NK-92 (cell line): ENCODE results near the gene AKR1C8.
"Not testable (repeated sequence)": the region's sequence is repeated elsewhere in the genome, so short reads cannot be mapped to it uniquely, and the experiment has no call there.

ENCODE experiments used
- DNase-seq: peaks from one replicate; lab custom pipeline; 2025; ENCODE audit not compliant: unreplicated experiment; lab: John Stamatoyannopoulos, UW

The AKR1C8 gene

DNA sequence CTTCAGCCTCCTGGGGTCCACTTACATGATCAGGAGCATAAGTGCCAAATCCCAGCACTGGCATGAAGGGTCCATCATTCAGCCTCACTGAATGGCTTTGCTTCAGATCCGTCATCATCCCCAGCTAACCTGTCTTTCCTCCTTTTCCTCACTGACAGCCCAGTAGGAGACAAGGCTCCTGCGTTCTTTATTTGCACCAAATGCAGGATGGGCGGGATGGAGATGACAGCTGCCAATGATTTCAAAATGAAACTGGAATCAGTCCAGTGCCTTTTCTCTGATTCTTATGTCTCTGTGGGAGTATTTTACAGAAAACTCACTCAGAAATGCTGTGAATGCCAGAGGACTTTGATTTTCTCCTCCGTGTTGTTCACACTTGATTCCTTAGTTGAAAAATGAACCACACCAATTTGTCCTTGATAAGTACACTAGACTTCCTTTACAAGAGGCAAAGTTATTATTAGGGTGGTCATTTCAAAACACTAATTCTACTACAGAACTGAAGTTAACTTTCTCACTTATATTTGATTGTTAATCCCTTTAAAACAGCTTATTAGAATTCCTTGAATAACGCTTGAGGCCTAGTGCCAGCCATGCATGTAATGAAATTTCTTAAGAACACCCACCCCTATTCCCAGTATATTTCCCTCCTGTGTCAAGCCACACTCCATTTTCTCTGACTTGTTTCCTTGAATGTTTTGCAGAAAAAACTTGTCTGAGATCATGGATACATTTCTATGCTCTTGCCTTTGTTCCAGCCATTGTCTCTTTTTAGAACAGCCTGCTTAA, at the start of gene AKR1C8:
AKR1C8 (minus strand) TSS at position 164 of the 789 bp plus-strand sequence; CDS start at position 118, 46 bp downstream.
- DNase-seq, result no peak

DNA sequence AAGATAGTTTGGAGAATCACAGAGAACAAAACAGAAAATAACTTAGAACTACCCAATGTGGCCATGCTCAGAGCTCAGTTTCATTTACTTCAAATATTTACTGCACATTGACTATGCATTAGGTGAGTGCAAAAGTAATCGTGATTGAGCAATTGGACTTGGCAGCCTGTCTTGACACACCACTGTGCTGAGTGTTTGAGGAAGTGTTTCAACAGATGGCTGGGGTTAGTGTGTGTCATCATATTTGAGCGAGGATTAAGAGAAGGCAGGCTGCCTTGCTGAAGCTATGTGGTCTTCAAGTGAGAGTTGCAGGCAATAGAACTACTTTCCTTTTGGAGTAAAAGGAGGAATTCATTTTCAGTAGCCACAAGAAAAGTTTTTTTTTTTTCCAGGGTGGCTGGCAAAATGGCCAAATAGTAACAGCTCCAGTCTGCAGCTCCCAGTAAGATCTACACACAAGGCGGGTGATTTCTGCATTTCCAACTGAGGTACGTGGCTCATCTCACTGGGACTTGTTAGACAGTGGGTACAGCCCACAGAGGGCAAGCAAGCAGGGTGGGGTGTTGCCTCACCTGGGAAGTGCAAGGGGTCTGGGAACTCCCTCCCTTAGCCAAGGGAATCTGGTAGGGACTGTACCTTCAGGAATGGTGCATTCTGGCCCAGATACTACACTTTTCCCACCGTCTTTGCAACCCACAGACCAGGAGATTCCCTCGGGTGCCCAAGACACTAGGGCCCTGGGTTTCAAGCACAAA, 49.3 kb upstream of the AKR1C8 start:
- peak; percentile 5 for DNase-seq

DNA sequence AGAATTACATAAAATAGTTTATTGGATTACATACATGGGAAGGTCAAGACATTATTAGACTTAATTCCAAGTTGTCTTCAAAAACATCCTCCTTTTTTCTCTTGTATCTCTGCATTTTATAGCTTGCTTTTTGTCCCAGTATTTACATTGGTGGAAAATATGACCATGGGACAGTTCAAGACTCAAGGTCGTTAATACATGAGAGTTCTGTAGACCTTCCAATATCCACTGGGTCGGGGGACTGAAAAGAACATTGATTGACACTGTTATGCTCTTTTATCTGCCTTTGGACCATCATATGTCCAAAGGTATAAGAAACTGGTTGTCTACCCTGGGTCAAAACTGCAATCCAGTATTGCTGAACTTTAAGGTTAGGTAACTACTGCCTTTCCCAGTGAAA, 48.4 kb upstream of the AKR1C8 start:
- no peak for DNase-seq

DNA sequence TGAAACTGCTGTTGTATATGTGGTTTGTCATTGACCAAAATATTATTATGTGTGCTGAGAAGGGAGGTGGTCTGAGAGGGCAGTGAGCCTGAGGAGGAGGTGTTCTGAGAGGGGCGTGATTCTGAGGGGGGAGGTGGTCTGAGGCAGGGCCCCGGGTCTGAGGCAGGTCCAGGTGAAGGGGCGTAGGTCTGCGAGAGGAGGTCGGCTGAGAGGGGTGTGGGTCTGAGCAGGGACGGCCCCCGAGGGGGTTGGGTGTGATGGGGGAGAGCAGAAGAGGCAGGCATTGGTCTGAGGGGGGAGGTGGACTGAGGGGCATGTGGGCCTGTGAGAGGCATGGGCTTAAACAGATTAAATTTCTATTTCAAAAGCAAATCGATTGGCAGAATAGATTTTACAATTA, 44.1 kb upstream of the AKR1C8 start:
- DNase-seq, result no peak

DNA sequence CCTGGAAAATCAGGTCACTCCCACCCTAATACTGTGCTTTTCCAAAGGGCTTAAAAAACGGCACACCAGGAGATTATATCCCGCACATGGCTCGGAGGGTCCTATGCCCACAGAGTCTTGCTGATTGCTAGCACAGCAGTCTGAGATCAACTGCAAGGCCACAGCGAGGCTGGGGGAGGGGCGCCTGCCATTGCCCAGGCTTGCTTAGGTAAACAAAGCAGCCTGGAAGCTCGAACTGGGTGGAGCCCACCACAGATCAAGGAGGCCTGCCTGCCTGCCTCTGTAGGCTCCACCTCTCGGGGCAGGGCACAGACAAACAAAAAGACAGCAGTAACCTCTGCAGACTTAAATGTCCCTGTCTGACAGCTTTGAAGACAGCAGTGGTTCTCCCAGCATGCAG, 38.0 kb upstream of the AKR1C8 start:
- not testable (repeated sequence) for DNase-seq

DNA sequence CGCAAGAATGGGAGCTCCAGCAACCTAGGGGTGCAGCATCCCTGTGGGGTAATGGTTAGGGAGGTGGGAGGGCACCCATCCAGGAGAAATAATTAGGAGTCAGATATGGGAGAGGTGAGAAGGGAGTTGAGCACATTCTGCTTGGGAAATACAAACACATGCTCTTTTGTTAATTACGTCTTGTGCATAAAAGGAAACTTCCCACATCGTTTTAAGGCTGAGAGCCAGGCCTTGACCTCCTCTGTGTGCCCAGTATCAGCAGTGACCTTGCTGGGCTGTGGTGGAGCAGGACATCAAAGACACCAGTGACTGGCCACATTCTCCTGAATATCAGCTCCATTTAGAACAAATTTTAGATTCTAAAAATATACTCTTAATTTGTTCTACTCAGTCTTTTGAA, 34.3 kb upstream of the AKR1C8 start:
- no peak for DNase-seq

DNA sequence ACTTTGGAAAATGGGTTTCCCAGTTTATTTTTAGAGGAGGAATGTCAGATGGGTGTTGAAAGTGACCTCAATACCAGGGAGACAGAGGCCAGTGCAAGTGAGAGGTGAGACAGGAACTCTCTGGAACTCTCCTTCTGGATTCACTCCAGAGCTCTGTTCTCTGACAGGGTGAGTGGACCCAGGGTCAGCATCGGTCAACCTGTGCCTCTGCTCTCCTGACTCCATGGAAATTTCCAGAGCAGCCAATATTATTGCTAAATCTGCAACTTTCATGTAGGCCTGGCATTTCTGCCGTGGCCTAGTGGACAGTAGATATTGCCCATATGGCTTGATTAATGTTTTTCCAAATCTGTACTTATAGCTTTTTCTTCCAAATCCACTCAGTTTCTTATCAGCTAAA, 31.9 kb upstream of the AKR1C8 start:
- no peak for DNase-seq

DNA sequence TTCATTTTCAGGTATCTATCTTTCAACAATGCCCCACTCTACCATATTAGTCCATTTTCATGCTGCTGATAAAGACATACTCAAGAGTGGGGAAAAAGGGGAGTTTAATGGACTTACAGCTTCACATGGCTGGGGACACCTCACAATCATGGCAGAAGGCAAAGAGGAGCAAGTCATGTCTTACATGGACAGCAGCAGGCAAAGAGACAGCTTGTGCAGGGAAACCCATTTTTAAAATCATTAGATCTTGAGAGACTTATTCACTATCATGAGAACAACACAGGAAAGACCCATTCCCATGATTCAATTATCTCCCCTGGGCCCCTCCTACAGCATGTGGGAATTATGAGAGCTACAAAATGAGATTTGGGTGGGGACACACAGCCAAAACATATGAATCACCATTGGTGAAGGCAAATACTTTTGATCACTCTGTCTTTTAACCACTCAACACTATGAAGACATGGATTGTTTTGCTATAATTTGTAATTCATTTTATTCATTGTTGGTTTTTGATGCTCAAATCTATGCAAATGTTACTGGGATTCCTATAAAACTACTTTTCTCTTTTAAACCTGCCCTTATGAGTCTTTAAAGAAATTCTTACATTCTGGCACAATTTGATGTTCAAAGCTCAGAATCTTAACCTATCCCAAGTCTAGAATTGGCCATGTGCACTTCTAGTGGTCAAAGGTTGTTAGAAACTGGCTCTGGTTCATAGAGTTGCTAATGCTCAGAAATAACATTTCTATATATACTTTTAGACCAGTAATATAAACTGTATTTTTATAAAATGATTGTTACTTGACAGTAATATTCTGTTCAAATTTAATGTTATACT, 27.0 kb upstream of the AKR1C8 start:
- no peak for DNase-seq

DNA sequence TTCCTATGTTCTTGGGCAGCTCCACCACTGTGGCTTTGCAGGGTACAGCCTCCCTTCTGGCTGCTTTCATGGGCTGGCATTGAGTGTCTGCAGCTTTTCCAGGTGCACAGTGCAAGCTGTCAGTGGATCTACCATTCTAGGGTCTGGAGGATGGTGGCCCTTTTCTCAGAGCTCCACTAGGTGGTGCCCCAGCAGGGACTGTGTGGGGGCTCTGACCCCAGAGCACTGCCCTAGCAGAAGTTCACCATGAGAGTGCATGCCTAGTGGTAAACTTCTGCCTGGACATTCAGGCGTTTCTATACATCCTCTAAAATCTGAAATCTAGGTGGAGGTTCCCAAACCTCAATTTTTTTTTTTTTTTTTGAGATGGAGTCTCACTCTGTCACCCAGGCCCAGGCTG, 25.3 kb upstream of the AKR1C8 start:
- DNase-seq, result not testable (repeated sequence)

DNA sequence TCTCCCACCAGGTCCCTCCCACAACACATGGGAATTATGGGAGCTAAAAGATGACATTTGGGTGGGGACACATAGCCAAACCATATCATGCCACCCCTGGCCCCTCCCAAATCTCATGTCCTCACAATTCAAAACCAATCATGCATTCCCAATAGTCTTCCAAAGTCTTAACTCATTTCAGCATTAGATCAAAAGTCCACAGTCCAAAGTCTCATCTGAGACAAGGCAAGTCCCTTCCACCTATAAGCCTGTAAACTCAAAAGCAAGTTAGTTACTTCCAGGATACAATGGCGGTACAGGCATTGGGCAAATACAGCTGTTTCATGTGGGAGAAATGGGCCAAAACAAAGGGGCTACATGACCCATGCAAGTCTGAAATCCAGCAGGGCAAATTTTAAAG, 24.8 kb upstream of the AKR1C8 start:
- not testable (repeated sequence) for DNase-seq

DNA sequence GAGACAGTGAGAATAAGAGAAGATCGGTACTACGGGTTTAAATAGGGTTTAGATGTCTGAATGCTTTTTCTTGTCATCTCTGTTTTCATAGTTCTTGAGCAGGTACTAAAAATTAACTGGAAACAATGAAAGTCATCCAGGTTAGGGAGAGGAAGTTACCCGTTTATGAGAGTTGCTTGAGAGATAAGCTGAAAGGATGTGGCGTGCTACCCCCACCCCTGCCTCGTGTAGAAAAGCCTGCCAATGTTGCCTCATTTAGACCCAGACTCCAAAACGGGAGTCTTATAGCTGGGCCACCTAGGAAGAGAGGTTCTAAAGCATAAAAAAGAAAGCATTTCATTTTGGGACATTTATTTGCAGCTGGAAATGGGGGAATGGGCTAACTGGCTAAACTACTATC, 21.8 kb upstream of the AKR1C8 start:
- DNase-seq, result no peak

DNA sequence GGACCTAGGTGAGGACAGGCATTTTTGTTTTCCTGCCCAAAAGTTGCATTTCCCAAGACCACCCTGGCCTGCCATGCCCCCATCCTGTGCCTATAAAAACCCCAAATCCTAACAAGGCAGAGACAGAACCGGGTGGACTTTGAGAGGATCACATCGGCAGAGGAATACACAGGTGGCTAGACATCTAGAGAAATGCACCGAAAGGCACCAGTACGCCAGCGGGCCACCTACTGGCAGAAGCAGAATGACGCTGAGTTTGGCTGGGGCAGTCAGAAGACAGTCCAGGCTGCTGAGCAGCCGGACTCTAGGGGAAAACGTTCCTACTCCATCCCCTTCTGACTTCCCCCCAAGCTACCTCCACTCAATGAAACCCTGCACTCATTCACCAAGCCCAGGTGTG, 14.4 kb upstream of the AKR1C8 start:
- DNase-seq, result no peak

DNA sequence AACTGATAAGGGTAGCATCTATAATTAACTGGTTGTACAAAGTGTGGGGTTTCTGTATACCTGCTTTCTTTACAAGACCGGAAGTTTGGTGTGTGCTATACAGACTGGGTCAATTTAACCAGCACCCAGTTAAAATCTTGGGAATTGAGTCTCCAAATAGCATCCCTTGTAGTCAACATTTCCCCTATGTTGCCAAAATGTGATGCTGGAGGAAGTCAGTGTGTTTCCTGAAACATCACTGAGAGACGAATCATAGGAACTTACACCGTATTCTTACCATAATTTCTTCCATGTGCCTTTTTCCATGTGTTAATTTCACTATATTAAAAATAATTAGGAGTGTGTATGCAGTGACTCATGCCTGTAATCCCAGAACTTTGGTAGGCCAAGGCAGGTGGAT, 13.4 kb upstream of the AKR1C8 start:
- no peak for DNase-seq

DNA sequence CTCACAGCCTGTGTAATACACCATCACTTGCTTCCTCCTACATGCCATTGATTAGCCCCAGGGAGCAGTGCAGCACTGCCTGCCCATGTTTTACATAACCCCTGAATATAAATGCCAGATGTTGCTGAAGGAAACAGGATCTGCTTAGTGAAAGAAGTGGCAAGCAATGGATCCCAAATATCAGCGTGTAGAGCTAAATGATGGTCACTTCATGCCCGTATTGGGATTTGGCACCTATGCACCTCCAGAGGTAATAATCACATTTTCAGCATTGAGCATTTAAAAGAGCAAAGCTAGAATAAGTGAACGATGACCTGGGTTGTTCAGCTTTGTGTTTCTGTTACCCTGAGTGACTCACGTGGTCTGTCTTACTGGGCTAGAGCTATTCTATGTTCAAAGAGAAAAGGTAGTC, 11.8 kb upstream of the AKR1C8 start, which contains the start of gene AKR1C4:
AKR1C4 (plus strand) TSS at position 136 of the 412 bp plus-strand sequence; CDS start at position 167, 31 bp downstream.
- no peak for DNase-seq

DNA sequence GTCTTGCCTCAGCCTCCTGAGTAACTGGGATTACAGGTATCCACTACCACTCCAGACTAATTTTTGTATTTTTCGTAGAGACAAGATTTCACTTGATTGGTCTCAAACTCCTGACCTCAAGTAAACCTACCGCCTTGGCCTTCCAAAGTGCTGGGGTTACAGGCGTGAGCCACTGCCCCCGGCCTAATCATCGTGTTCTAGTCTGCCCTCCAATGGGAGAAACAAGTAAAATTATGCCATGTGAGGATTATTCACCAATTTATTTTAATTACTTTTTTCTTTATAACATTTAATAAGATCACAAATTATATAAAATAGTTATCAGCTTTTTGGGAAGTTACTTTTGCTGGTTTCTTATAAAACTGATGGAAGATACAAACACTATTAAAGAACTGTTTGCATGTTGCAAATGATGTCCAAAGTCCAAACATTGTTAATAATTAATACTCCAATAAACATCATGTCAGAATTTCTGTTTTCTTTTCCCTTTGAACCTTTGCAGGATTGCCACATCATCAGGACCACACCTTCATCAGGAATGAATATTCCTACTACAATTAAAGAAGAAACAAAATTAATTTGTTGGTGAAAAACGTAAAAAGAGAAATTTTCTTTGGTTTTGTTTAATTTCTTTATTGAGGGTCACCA, 10.9 kb upstream of the AKR1C8 start:
- DNase-seq, result no peak

DNA sequence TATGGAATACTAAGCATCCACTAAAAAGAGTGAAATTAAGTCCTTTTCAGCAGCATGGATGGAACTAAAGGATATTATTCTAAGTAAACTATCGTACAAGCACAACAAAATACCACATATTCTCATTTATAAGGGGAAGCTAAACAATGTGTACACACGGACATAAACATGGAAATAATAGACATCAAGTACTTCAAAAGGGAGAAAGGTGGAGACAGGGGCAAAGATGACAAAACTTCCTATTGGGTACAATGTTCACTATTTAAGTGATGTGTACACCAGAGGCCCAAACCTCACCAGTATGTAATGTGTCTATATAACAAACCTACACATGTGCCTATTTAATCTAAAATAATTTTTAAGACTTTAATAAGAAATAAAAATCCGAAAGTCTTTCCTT, 9.5 kb upstream of the AKR1C8 start:
- no peak for DNase-seq

DNA sequence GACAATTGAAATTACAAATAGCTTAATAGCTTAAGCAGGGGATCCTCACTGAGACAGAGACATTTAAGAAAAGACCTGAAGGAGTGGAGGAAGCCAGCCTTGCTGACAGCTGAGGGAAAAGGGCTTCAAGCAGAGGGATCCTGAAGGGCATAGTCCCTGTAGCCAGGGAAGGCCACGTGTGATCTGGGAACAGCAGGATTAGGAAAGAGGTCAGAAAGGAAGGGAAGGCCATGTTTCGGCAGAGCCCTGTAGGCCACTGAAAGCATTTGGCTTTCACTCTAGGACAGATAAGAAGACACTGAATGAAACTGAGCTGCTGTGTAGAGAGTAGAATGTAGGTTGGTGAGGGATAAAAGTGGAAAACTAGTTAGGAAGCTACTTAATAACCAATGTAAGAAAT, 3.4 kb upstream of the AKR1C8 start:
- DNase-seq, result no peak

DNA sequence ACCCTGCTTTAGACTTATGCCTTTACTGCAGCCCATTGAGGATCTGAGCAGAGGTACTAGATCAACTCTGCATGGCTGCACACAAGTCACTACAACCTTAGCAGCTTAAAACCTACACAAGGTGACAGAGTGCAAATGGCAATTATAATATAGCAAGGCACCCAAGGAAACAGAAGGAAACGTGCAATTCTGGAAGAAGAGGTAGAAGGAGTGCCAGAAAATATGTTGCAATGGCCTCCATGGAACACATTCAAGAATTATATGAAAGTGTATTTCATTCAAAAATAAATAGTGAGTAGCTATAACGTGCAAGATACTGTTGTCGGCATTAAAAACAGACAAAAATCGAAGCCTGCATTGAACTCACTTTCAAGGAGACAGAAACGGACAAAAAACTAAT, 2.9 kb upstream of the AKR1C8 start:
- no peak for DNase-seq

DNA sequence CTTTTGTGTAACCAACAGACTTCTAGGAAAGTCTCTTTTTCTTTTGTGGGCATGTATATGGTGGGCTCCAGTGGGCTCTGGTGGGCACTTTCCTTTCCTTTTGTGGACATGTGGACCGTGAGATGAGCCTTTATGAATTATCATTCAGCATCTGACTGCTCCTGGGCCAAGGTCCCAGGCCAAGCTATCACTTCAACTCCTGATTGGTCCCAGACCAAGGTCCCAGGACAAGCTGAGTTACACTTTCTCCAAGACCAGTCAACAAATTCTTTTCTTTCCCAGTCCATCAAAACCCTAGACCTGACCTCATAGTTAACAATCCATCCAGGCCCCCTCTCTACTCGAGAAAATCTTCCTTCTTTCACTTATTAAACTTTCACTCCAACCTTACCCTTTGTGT, 1.0 kb downstream of the AKR1C8 start:
- DNase-seq, result no peak

DNA sequence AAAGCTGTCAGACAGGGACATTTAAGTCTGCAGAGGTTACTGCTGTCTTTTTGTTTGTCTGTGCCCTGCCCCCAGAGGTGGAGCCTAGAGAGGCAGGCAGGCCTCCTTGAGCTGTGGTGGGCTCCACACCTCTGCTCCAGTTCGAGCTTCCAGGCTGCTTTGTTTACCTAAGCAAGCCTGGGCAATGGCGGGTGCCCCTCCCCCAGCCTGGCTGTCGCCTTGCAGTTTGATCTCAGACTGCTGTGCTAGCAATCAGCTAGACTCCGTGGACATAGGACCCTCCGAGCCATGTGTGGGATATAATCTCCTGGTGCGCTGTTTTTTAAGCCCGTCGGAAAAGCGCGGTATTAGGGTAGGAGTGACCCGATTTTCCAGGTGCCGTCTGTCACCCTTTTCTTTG, 4.4 kb downstream of the AKR1C8 start:
- not testable (repeated sequence) for DNase-seq

DNA sequence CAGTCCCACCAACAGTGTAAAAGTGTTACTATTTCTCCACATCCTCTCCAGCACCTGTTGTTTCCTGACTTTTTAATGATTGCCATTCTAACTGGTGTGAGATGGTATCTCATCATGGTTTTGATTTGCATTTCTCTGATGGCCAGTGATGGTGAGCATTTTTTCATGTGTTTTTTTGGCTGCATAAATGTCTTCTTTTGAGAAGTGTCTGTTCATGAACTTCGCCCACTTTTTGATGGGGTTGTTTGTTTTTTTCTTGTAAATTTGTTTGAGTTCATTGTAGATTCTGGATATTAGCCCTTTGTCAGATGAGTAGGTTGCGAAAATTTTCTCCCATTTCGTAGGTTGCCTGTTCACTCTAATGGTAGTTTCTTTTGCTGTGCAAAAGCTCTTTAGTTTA, 9.4 kb downstream of the AKR1C8 start:
- not testable (repeated sequence) for DNase-seq
